Ovary (tissue), 10 donors: Measurements from ENCODE around the gene RPUSD3. TPM values are rescaled to one million over a fixed set of nuclear protein-coding genes. Genes with fewer than 3 reads are reported as not detected.

Experiments used
- DNase-seq, 5 donors: peaks; one replicate each; pipeline ENCODE4 v3.0.0-alpha.2; 2019 to 2020
- H3K27ac ChIP-seq, 2 donors: fragments of 200-600 bp; one replicate each; pipeline versions ENCODE4 v1.5.1 to v1.8.0; 2019 to 2022
- H3K27me3 ChIP-seq: fragments of 200-600 bp; one replicate; pipeline ENCODE4 v1.8.0; 2022
- H3K36me3 ChIP-seq: fragments of 200-600 bp; sonication (generic); one replicate; pipeline ENCODE4 v1.5.1; 2019
- H3K4me1 ChIP-seq: one replicate; pipeline ENCODE4 v1.8.1; 2013; ENCODE audit warnings: mild to moderate bottlenecking, moderate library complexity; ENCODE audit not compliant: insufficient read depth
- H3K4me3 ChIP-seq: fragments of 200-600 bp; sonication (generic); one replicate; pipeline ENCODE4 v1.5.1; 2017
- H3K9me3 ChIP-seq, 2 donors: fragments of 200-600 bp in 1 of 2; sonication (generic) in 1 of 2; one replicate each; pipeline versions ENCODE4 v1.5.1 to v1.8.1; 2013 to 2019; ENCODE audit warnings: mild to moderate bottlenecking in 1 of 2, moderate library complexity in 1 of 2
- CTCF ChIP-seq, 3 donors: fragments of 450-650 bp in 2 of 3; fragments of 200-600 bp in 1 of 3; IDR thresholded peaks; one replicate each; pipeline versions ENCODE4 v1.5.1 to v1.8.0; 2016 to 2022; ENCODE audit warnings: antibody characterized with exemption in 3 of 3, mild to moderate bottlenecking in 1 of 3
- EP300 ChIP-seq: sonication (generic); formaldehyde crosslinking; IDR thresholded peaks from one replicate; pipeline ENCODE4 v1.6.1; 2017; ENCODE audit warnings: antibody characterized with exemption
- POLR2A ChIP-seq: fragments of 450-650 bp; IDR thresholded peaks from one replicate; pipeline ENCODE4 v1.6.1; 2017; ENCODE audit warnings: antibody characterized with exemption, mild to moderate bottlenecking, moderate library complexity
- WGBS, 3 donors: extraction: QIAGEN DNeasy Blood & Tissue Kit in 1 of 3; methylation state at CpG; one replicate each; pipeline versions ENCODE4 v1.1.5 to v1.1.7; 2013 to 2017; 5-methylcytosine and 5-hydroxymethylcytosine counted together
- intact Hi-C, 4 donors: fragments of 100-400 bp; cut with DNase I; formaldehyde crosslinking; loops; one replicate each; pipeline versions ENCODE4 v1.11.0 to v1.15.1; 2022 to 2023
- long read RNA-seq, 3 donors: library from polyadenylated mRNA in 2 of 3; unstranded in 2 of 3; transcript quantifications; one replicate each; pipeline ENCODE4 v2.0.0 and lab custom pipeline, GENCODE V29; 2021 to 2026
- polyA plus RNA-seq, 2 donors: library from polyadenylated mRNA; stranded (reverse); fragments of 200-250 nt in 1 of 2; fragments of 350-450 nt in 1 of 2; fragmentation: Illumina TruSeq in 1 of 2; extraction: RNeasy Lipid Tissue Mini Kit (QIAGEN cat#74804) in 1 of 2; gene quantifications; one replicate each; pipeline ENCODE4 v1.2.3, GENCODE V29; 2013 to 2014
- total RNA-seq, 7 donors: library from RNA; depleted of rRNA in 2 of 7; stranded (reverse); fragments of >200 nt in 2 of 7; fragmentation: NEBNext Ultra II Directional in 3 of 7; extraction: Animal tissue kit (Norgen Biotek cat#: 25700) in 3 of 7; gene quantifications; one replicate each; pipeline versions ENCODE4 v1.1.0 to v1.2.4, GENCODE V29; 2016 to 2023
- donor health status: DM: no; HTN: no; CAD: no; lungs with moderate emphysema.
- donor health status: DM: no; HTN: no; CAD: no.
- donor health status: Bipolar disorder and iron deficiency.
- donor health status: DM: yes; HTN: yes; CAD: no.
- donor health status: DM: no; HTN: no; CAD: no.
- donor health status: DM: yes; HTN: yes; CAD: no.

Gene RPUSD3
- total RNA-seq (10 to 100 TPM; 23.3 to 32.2 (median 26.9) TPM), polyA plus RNA-seq (10 to 100 TPM; 19.4 to 21.5 TPM)
- long read RNA-seq, donor 1, transcript RPUSD3-201 (9 exons, 1,225 nt), result major isoform, 50 of 116 reads
- long read RNA-seq, donor 1, transcript RPUSD3-216 (4 exons, 2,491 nt), result minor isoform, 20 of 116 reads
- long read RNA-seq, donor 1, partial matches to known transcripts, result 7 of 116 reads
- long read RNA-seq, donor 1, other reads (novel, unspliced or antisense), result 31 of 116 reads
- long read RNA-seq, donor 2, transcript RPUSD3-216 (4 exons, 2,491 nt), result minor isoform, 7 of 37 reads
- long read RNA-seq, donor 2, transcript RPUSD3-201 (9 exons, 1,225 nt), result major isoform, 27 of 37 reads
- long read RNA-seq, donor 2, partial matches to known transcripts, result 0 of 37 reads
- long read RNA-seq, donor 2, other reads (novel, unspliced or antisense), result 0 of 37 reads
- long read RNA-seq, donor 3, transcript RPUSD3-201 (9 exons, 1,225 nt), result major isoform, 37 of 70 reads
- long read RNA-seq, donor 3, transcript RPUSD3-216 (4 exons, 2,491 nt), result minor isoform, 7 of 70 reads
- long read RNA-seq, donor 3, partial matches to known transcripts, result 3 of 70 reads
- long read RNA-seq, donor 3, other reads (novel, unspliced or antisense), result 23 of 70 reads

- peak within 1 kb of the TSS; percentile 87 for H3K4me3 ChIP-seq
- H3K36me3 ChIP-seq, result no peaks in the 10 kb centered on the region
- no peaks in the 10 kb centered on the region for H3K27me3 ChIP-seq
- no peaks in the 10 kb centered on the region for H3K4me1 ChIP-seq
- H3K27ac ChIP-seq, result peak within 1 kb of the TSS; percentile 34 to 53
- no peaks in the 10 kb centered on the region for H3K9me3 ChIP-seq
- intact Hi-C loops, result loop anchor here in 1 of 4 donors (10.0 kb wide), 1 partner anchor 101 kb away; no protein-coding TSS in a partner anchor
- TF ChIP-seq EP300, result no peak
- no peak for TF ChIP-seq CTCF (IDR thresholded peaks at IDR 0.05)
- peak; percentile 60 for TF ChIP-seq POLR2A
- DNase-seq, result peak; percentile 98 to 100 (median 99)
- 0 to 1% (median 0%) methylated on average over 42 of the region's 42 CpGs for WGBS, 3 donors
These were observed at the start of gene RPUSD3 for GRCh38 chr3:9843715-9844438. Gene RPUSD3, minus strand, starts transcription at chr3:9844008. Its CDS starts 18 bp downstream, at chr3:9843990.

GRCh38 chr3:9891072-9891622 is 47.3 kb upstream of the RPUSD3 start:
- Histone ChIP-seq H3K27ac (peak overlapping the region; percentile 83 to 86), H3K27me3 (no peaks in the 10 kb centered on the region), H3K4me1 (peaks cover 5% of the 10 kb centered on the region), H3K4me3 (peak overlapping the region; percentile 90), H3K9me3 (no peaks in the 10 kb centered on the region), H3K36me3 (no peaks in the 10 kb centered on the region)
- intact Hi-C loops, result no loop called here
- DNase-seq, result no peak
- 2 to 5% (median 2%) methylated on average over 12 of the region's 12 CpGs for WGBS, 3 donors
- TF ChIP-seq EP300 (no peak), CTCF (IDR thresholded peaks at IDR 0.05) (no peak)

GRCh38 chr3:9890249-9891071 is 46.7 kb upstream of the RPUSD3 start, which contains the start of gene JAGN1:
Gene JAGN1, plus strand, starts transcription at chr3:9890610. Its CDS starts 113 bp downstream, at chr3:9890723.
- intact Hi-C loops, result no loop called here
- 0 to 1% (median 0%) methylated on average over 62 of the region's 62 CpGs for WGBS, 3 donors
- TF ChIP-seq CTCF (IDR thresholded peaks at IDR 0.05) (no peak), POLR2A (peak; percentile 93)
- Histone ChIP-seq H3K27ac (peak within 1 kb of the TSS; percentile 83 to 86), H3K4me3 (peak within 1 kb of the TSS; percentile 90), H3K27me3 (no peaks in the 10 kb centered on the region), H3K9me3 (no peaks in the 10 kb centered on the region), H3K4me1 (peaks cover 5% of the 10 kb centered on the region), H3K36me3 (no peaks in the 10 kb centered on the region)
- peak; percentile 86 to 94 (median 91) for DNase-seq
